Natural killer cell treated with Interleukin-12 subunit alpha and Interleukin-12 subunit beta and Interleukin-15 and Interleukin-18, amount 100 ng/mL, for 72 hours (primary cell): ENCODE measurements around the gene HLA-DOB. TPM values are rescaled to one million over a fixed set of nuclear protein-coding genes. Genes with fewer than 3 reads are reported as not detected.
A peak's percentile ranks its signal among the peaks of the same experiment; 100 is the strongest.

Experiments
- ATAC-seq, 2 donors: fragments of 150-1000 bp; cut with Tn5 transposase in 1 of 2; sonication (Bioruptor Pico), chemical (Tn5 transposase) in 1 of 2; 2 replicates each; pipeline ENCODE4 v1.10.0; 2021
- DNase-seq: peaks from one replicate; pipeline ENCODE4 v3.0.0; 2022; ENCODE audit warnings: low spot score
- H3K27ac Mint-ChIP-seq, 2 donors: 1 replicate in 1 of 2; 2 replicates in 1 of 2; pipeline ENCODE4 v1.8.0; 2022; ENCODE audit warnings: mixed read lengths in 2 of 2, mild to moderate bottlenecking in 1 of 2, moderate library complexity in 1 of 2
- H3K27me3 Mint-ChIP-seq, 2 donors: 1 replicate in 1 of 2; 2 replicates in 1 of 2; pipeline ENCODE4 v1.8.0; 2022; ENCODE audit warnings: mixed read lengths in 2 of 2
- H3K36me3 Mint-ChIP-seq: one replicate; pipeline ENCODE4 v1.8.0; 2022; ENCODE audit warnings: mixed read lengths
- H3K4me1 Mint-ChIP-seq, 2 donors: 1 replicate in 1 of 2; 2 replicates in 1 of 2; pipeline ENCODE4 v1.8.0; 2022; ENCODE audit warnings: low read depth in 2 of 2, mixed read lengths in 2 of 2, mild to moderate bottlenecking in 1 of 2
- H3K4me3 Mint-ChIP-seq: one replicate; pipeline ENCODE4 v1.8.0; 2022; ENCODE audit warnings: mixed read lengths
- H3K9me3 Mint-ChIP-seq: 2 replicates; pipeline ENCODE4 v1.8.0; 2022; ENCODE audit warnings: mixed read lengths
- total RNA-seq, 2 donors: library from RNA; stranded (reverse); gene quantifications; one replicate each; pipeline ENCODE4 v1.2.3, GENCODE V29; 2022

The HLA-DOB gene
- 10 to 100 TPM in 1 of 2 donors, 1 to 10 TPM in 1; 3.3 to 13.9 TPM for total RNA-seq

- Mint-ChIP-seq H3K4me3 (no peak within 1 kb of the TSS), H3K4me1 (no peaks in the 10 kb centered on the region), H3K27me3 (no peaks in the 10 kb centered on the region), H3K27ac (no peak within 1 kb of the TSS), H3K36me3 (no peaks in the 10 kb centered on the region), H3K9me3 (no peaks in the 10 kb centered on the region)
- DNase-seq (no peak), ATAC-seq (no peak)
Measured at GRCh38 chr6:32816746-32817204, at the start of gene HLA-DOB. TSS of gene HLA-DOB (minus strand) at chr6:32817002. CDS start at chr6:32816951, 51 bp downstream.

GRCh38 chr6:32865724-32866443, 49.1 kb upstream of the HLA-DOB start:
- Mint-ChIP-seq H3K9me3 (no peaks in the 10 kb centered on the region), H3K4me1 (peaks cover 8 to 35% of the 10 kb centered on the region in 2 donors), H3K27ac (peak overlapping the region; percentile 47 to 68), H3K36me3 (peaks cover 7% of the 10 kb centered on the region), H3K27me3 (peaks cover 0 to 4% of the 10 kb centered on the region in 2 donors), H3K4me3 (no peak overlapping the region)
- no peak for ATAC-seq
- no peak for DNase-seq

GRCh38 chr6:32862725-32863124, 45.9 kb upstream of the HLA-DOB start:
- H3K27ac Mint-ChIP-seq: peak overlapping the region in 1 of 2 donors; percentile 32
- no peaks in the 10 kb centered on the region for H3K27me3 Mint-ChIP-seq
- no peaks in the 10 kb centered on the region for H3K9me3 Mint-ChIP-seq
- no peak for DNase-seq
- H3K4me3 Mint-ChIP-seq: no peak overlapping the region
- ATAC-seq: no peak
- H3K36me3 Mint-ChIP-seq: peaks cover 22% of the 10 kb centered on the region
- peaks cover 22 to 49% of the 10 kb centered on the region in 2 donors for H3K4me1 Mint-ChIP-seq

GRCh38 chr6:32860674-32861073, 43.9 kb upstream of the HLA-DOB start:
- H3K4me3 Mint-ChIP-seq: no peak overlapping the region
- ATAC-seq (no peak), DNase-seq (no peak)
- H3K27me3 Mint-ChIP-seq: no peaks in the 10 kb centered on the region
- peaks cover 38% of the 10 kb centered on the region for H3K36me3 Mint-ChIP-seq
- peak overlapping the region; percentile 55 to 88 for H3K27ac Mint-ChIP-seq
- peaks cover 34 to 48% of the 10 kb centered on the region in 2 donors for H3K4me1 Mint-ChIP-seq
- H3K9me3 Mint-ChIP-seq: no peaks in the 10 kb centered on the region

GRCh38 chr6:32858194-32858593, 41.4 kb upstream of the HLA-DOB start:
- no peak for DNase-seq
- H3K4me1 Mint-ChIP-seq: peaks cover 43 to 56% of the 10 kb centered on the region in 2 donors
- H3K36me3 Mint-ChIP-seq: peaks cover 50% of the 10 kb centered on the region
- no peaks in the 10 kb centered on the region for H3K9me3 Mint-ChIP-seq
- H3K27me3 Mint-ChIP-seq: no peaks in the 10 kb centered on the region
- H3K4me3 Mint-ChIP-seq: no peak overlapping the region
- H3K27ac Mint-ChIP-seq: peak overlapping the region; percentile 80 to 98
- no peak for ATAC-seq

- peaks cover 43 to 57% of the 10 kb centered on the region in 2 donors for H3K4me1 Mint-ChIP-seq
- H3K27me3 Mint-ChIP-seq: no peaks in the 10 kb centered on the region
Measured at GRCh38 chr6:32857156-32857891, 40.5 kb upstream of the HLA-DOB start.

GRCh38 chr6:32855467-32856174, 38.8 kb upstream of the HLA-DOB start:
- peaks cover 52 to 68% of the 10 kb centered on the region in 2 donors for H3K4me1 Mint-ChIP-seq
- peaks cover 63% of the 10 kb centered on the region for H3K36me3 Mint-ChIP-seq
- no peaks in the 10 kb centered on the region for H3K27me3 Mint-ChIP-seq
- no peak for DNase-seq
- H3K4me3 Mint-ChIP-seq: peak overlapping the region; percentile 97
- peak overlapping the region; percentile 98 to 100 for H3K27ac Mint-ChIP-seq
- H3K9me3 Mint-ChIP-seq: no peaks in the 10 kb centered on the region
- no peak for ATAC-seq

More at GRCh38 chr6:32857156-32857891, 40.5 kb upstream of the HLA-DOB start:
- H3K27ac Mint-ChIP-seq: peak overlapping the region; percentile 80 to 98
- ATAC-seq (no peak), DNase-seq (no peak)
- H3K9me3 Mint-ChIP-seq: no peaks in the 10 kb centered on the region
- H3K36me3 Mint-ChIP-seq: peaks cover 56% of the 10 kb centered on the region
- peak overlapping the region; percentile 30 for H3K4me3 Mint-ChIP-seq

- DNase-seq: peak; percentile 82
- Mint-ChIP-seq H3K36me3 (peaks cover 71% of the 10 kb centered on the region), H3K27ac (peak overlapping the region; percentile 98 to 100), H3K4me3 (peak overlapping the region; percentile 97), H3K4me1 (peaks cover 57 to 71% of the 10 kb centered on the region in 2 donors), H3K27me3 (no peaks in the 10 kb centered on the region), H3K9me3 (no peaks in the 10 kb centered on the region)
- peak; percentile 59 to 66 for ATAC-seq
Measured at GRCh38 chr6:32854376-32855178, 37.8 kb upstream of the HLA-DOB start.

GRCh38 chr6:32853541-32854375, 37.0 kb upstream of the HLA-DOB start, which contains the start of the genes PSMB9 and TAP1:
TSS of gene PSMB9 (plus strand) at chr6:32854192. CDS start at chr6:32854230, 38 bp downstream.
TSS of gene TAP1 (minus strand) at chr6:32853704. CDS start at chr6:32853636, 68 bp downstream.
- Mint-ChIP-seq H3K36me3 (peaks cover 76% of the 10 kb centered on the region), H3K4me3 (peak within 1 kb of the TSS; percentile 97), H3K9me3 (no peaks in the 10 kb centered on the region), H3K4me1 (peaks cover 62 to 74% of the 10 kb centered on the region in 2 donors), H3K27me3 (no peaks in the 10 kb centered on the region), H3K27ac (peak within 1 kb of the TSS; percentile 98 to 100)
- DNase-seq (peak; percentile 97), ATAC-seq (peak; percentile 90 to 92)

GRCh38 chr6:32852844-32853540, 36.2 kb upstream of the HLA-DOB start:
- DNase-seq (peak; percentile 85), ATAC-seq (peak; percentile 61 to 78)
- Mint-ChIP-seq H3K36me3 (peaks cover 76% of the 10 kb centered on the region), H3K9me3 (no peaks in the 10 kb centered on the region), H3K4me1 (peaks cover 62 to 75% of the 10 kb centered on the region in 2 donors), H3K4me3 (peak overlapping the region; percentile 97), H3K27ac (peak overlapping the region; percentile 98 to 100), H3K27me3 (no peaks in the 10 kb centered on the region)

GRCh38 chr6:32852018-32852843, 35.4 kb upstream of the HLA-DOB start:
- Mint-ChIP-seq H3K27ac (peak overlapping the region; percentile 98 to 100), H3K4me3 (peak overlapping the region; percentile 97), H3K4me1 (peaks cover 62 to 75% of the 10 kb centered on the region in 2 donors), H3K9me3 (no peaks in the 10 kb centered on the region), H3K36me3 (peaks cover 76% of the 10 kb centered on the region), H3K27me3 (no peaks in the 10 kb centered on the region)
- DNase-seq (no peak), ATAC-seq (no peak)
